PC-9 (cell line): ENCODE measurements around the gene TRIM77.
"Not testable (repeated sequence)": the region's sequence is repeated elsewhere in the genome, so short reads cannot be mapped to it uniquely, and the experiment has no call there.

Experiments used
- CTCF ChIP-seq: fragments of 200-600 bp; sonication (generic); conservative IDR thresholded peaks from 2 replicates; pipeline ENCODE4 v1.6.1; 2017; ENCODE audit warnings: mixed run types, antibody characterized with exemption, mild to moderate bottlenecking, moderate library complexity
- EZH2 ChIP-seq: fragments of 200-600 bp; sonication (generic); IDR thresholded peaks from 2 replicates; pipeline ENCODE4 v1.8.0; 2017; ENCODE audit warnings: antibody characterized with exemption, low read depth

GRCh38 chr11:89673380-89673779 lies 36.7 kb upstream of the TRIM77 start:
- TF ChIP-seq EZH2, CTCF: not testable (repeated sequence)
